Hepatic stellate cell (primary cell): ENCODE data around the gene COMP.

Experiments used
- DNase-seq: peaks from one replicate; pipeline ENCODE4 v3.0.0; 2011; ENCODE audit warnings: low spot score

Gene COMP

DNA sequence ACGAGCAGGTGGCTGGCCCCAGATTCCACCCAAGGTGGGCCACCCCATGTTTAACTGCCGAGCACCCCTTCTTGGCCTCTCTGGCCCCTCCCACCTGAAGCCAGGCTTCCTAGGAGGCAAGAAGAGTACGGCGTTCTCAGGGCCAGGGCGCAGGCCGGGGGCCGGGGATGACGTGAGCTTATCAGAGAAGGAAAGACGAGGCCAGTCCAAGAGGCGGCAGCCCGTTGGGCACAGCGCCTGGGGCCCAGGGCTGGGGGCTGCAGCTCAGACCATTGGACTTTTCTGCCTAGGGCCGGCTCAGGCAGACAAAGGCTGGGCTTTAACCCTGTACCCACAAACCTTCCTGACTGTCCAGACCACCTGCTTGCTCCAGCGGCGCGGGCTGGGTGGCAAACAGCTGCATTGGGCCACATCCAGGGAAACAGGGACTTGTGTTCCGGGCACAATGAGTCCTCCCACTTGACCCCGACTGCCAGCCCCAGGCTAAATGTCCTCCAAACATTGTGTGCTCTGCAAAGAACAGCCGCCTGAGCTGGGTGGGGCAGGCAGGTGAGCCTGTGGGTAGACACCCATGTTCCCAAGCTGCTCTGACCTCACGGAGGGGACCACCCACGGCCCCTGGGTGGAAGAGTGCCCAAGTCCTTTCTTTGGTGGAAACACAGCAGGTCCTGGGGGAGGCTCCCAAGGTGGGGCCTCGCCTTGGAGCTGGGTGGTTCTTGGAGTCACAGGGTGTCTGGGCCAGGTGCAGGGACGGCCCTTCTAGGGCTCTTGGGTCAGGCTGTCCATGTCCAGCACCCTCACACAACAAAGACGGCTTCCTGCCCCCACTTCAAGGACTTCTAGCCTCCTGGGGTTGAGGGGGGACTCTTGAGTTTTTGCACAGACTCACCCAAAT is 21.9 kb downstream of the COMP start:
- DNase-seq, result no peak

DNA sequence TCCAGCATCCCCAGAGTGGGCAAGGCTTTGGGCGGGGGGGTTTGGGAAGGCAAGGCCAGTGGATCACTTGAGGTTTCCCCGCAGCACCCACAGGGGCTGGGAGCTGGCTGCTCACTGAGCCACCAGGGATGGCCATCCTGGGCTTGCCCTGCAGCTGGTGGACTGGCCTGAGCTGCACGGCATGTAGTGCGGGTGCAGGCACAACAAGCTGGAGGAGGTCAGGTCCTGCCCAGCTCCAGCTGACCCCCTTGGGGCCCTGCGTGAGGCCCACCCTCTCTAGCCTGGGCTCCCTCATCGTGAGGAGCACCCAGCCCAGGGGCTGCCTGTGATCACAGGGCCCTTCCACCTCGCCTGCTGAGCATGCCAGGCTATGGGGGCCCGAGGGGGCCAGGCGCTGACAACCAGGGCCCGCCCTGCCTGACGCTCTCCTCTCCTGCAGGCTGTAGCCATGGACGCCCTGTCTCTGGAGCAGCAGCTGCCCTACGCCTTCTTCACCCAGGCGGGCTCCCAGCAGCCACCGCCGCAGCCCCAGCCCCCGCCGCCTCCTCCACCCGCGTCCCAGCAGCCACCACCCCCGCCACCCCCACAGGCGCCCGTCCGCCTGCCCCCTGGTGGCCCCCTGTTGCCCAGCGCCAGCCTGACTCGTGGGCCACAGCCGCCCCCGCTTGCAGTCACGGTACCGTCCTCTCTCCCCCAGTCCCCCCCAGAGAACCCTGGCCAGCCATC is 22.9 kb downstream of the COMP start:
- no peak for DNase-seq

DNA sequence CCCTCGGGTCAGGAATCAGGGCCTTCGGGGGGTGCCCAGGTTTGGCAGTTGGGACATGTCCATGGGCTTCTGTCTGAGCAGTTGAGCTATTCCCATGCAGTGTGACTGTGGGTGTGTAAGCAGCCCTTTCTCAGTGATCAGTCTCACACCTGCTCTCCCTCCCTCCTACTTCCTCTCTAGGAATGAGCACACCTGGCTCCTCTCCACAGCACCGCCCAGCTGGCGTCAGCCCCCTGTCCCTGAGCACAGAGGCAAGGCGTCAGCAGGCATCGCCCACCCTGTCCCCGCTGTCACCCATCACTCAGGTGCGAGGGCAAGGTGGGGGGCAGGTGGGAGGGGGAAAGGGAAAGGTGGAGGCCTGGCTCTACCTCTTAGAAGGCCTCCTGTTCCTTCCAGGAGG is 25.9 kb downstream of the COMP start:
- no peak for DNase-seq

DNA sequence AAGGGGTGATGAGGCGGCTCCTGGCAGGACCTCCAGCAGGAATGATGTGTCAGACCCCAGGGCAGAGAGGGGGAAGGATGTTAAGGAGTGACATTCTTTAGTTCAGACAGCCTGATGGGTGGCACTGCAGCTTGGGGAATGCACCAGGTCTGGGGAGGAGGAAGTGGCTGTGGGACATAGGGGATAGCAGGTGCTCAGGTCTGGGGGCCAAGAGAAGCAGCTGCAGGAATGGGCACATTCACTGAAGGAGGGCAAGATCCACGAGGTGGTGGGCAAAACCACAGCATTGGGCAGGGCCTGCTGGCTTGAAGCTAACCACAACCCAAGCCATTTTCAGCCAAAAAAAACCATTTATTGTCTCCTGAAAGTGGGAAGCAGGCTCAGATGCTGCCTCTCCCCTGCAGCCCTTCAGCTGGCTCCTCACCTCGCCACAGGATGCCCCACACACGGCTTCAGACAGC is 26.5 kb downstream of the COMP start:
- DNase-seq, result no peak

DNA sequence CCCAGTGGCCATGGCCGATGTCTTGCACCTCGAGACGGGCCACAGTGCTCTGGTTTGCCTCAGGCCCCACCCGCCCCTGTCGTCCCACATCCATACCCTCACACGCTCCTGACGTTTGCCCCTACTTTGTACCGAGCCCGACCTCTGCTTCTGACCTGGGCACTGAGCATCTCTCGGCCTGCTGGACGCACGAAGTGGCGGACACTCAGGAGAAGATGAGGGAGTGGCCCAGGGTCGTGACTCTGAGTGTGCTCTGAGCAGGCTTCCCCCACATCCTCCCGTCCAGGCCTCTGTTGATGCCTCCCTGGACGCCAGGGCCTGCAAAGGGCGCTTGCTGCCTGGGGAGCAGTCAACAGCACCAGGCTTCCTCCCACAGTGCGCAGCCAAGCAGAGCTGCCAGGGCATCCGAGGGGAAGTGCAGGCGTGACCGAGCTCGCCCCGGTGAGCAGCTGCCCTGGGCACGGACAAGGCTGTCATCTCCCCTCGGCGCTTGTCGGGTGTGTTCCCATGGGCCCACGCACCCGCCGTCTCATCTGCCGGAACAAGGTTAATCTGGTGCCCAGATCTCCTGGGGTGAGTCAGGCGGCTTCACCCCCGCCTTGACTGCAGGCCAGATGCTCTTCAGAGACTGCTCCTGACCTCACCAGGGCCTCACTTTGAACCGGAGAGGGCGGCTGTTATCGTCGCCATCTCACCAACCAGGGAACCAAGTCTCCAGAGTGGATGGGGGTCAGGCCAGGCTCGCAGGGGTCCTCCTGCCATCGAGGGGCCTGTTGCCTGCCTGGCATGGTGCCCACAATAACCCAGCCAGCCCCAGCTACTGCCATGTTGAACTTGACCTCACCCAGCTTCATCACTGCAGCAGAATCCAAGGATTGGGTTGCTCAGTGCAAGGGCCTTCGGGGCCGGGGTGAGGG is 27.2 kb downstream of the COMP start:
- DNase-seq, result no peak

DNA sequence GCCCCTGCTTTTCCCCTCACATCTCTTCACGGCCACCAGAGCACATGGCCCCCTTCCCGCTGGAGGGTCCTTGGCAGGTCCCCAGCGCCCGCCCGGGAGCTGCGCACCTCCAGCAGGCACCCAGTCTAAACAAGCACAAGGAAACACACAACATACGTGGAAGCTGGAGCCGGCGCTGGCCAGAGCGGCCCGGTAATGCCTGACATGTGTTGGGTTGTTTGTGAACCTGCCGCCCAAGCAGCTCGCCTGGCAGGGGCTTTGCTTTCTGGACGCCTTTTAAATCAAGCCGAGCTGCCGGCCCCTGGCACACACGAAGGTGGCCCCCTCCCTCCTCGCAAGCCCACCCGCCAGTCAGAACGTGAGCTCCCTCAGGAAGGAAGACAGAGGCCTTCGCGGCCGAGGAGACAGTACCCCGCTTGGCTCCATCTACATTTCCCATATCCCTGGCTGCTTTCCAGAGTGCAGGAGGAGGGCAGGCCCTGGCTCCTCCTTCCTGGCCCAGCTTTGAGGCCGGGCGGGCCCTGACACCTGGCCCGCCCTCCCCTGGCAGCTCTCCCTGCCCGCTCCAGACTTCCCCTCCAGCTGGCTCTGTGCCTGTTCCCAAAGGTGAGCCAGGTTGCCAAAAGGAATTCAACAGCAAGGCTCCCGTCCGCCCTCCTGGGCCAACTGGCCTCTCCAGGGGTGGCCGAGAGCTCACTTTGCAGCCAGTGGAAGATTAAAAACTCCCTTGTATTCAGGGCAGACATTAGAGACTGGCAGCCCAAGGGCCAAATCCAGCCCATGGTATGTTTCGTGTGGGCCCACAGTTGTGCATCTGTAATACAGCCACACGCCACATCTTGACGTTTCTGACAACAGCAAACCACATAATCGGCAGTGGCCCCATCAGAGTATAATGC is 28.7 kb downstream of the COMP start:
- no peak for DNase-seq

DNA sequence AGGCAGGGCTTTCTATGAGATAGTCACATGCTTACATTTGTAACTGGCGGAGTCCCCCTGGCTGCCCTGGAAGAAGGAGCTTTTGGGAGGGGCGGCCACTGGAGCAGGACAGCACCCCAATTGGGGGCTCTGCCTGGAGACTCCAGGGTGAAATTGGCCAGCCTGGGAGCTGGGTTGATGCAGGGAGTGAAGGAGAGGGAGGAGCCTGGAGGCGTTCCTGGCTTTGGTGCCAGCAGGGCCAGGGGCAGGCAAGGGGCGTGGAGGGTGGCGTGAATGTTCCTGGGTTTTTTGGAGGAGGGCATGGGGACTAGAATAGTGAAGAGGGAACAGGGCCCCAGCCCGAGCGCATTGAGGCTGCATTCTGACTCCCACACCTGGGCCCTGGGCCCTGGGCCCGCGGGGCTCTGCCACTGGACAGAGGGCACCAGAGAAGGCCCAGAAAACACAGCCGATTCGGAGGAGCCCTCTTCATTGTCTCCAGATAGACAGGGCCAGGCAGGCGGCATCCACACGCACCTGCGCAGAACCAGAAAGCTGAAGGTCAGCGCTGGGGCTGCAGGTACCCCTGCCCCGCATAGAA is 29.5 kb downstream of the COMP start:
- no peak for DNase-seq

DNA sequence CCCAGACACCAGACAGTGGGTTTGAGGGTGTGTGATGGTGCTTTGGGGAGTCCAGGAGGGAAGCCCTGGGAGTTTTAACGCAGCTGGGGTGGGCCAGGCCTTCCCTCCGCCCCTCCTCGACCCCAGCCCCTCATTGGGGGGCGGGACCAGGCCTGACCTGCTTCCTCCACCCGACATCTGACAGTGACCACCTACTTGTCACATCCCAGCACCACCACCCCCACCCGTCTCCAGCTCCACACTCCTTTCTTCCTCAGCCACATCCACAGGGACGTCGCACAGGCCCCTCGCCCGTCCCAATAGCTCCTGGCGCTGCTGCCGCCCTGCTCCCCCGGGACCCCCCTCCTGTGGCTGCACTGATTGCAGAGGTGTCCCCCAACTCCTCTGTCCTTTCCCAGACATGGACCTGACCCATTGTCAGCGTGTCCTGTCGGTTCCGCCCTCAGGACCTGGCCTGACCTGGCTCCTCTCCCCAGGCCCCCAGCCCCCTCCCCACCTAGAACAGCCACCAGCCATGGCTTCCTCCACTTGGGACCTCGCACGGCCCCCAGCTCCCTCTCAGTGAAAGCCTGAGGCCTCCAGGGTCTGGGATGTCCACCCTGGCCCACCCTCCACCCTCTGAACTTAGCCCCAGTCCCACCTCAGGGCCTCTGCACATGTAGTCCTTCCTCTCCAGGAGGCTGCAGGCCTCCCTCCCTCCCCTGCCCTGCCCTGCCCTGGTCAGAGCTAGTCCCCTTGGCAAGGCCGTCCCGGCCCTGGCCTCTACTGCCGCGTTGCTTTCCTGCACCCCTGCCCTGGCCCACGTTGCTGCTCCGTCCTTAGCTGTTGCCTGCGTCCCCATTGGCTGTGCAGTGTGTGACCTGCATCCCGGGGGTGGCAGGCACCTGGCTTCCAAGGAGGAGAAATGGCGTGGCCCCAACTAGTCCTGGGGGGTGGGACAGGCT is 30.4 kb downstream of the COMP start:
- no peak for DNase-seq

DNA sequence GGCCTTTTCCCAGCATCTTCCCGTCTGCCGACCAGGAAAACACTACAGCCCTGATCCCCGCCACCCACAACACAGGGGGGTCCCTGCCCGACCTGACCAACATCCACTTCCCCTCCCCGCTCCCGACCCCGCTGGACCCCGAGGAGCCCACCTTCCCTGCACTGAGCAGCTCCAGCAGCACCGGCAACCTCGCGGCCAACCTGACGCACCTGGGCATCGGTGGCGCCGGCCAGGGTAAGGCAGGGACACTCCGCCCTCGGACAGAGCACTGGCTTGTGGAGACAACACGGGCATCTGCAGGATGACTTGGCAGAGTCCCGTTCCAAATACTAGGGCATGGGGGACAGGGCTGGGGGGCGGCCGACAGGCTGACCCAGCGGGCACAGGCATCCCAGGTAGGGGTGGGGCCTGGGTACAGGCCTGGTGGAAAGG is 31.1 kb downstream of the COMP start:
- no peak for DNase-seq

DNA sequence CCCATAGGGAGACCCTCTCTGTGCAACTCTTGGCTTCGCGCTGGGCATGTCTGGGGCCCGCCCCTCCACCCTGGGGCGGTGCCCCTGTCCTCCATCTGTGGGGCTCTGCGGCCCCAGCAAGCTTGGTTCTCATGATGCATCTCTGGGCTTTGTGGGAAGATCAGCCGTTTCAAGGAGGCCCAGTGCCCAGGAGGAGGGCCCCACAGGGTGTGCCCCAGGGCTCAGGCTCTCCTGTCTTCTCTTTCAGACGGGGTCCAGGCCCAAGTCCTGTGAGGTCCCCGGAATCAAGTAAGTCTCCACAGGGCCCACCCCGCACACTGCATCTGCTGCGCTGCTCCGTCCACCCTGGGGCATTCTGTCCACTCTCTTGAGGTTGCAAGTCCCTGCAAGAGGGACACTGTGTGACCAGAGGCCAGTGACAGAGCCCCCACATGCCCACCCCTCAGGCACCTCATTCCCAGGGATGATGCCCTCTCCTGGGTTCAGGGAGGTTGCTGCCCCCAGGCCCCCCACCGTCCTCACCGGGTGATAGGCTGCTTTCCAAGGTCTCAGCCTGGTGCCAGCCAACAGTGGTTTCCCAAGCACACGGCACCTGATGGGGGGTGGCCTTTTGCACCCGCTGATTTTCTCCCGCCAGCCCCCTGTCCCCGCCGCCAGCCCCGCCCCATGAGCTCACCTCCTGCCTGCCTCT is 31.7 kb downstream of the COMP start:
- no peak for DNase-seq

DNA sequence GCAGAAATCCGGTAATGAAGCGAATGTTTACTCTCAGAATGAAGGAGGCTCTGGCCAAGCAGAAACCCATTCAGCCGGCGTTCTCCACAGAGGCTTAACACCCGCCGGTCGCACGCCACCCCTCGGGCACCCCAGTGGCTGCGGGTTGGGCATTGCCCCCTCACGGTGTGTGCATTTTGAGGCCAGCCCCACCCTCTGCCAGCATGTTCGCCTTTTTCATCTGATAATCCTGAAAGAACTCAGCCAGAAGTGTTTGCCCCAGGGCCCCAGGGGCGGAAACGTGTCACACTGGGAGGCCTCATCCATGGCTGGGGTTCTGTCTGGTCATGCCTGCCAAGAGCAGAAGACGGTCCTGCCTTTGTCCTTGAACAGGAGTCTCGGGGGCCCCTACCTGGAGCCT is 34.2 kb downstream of the COMP start:
- no peak for DNase-seq

DNA sequence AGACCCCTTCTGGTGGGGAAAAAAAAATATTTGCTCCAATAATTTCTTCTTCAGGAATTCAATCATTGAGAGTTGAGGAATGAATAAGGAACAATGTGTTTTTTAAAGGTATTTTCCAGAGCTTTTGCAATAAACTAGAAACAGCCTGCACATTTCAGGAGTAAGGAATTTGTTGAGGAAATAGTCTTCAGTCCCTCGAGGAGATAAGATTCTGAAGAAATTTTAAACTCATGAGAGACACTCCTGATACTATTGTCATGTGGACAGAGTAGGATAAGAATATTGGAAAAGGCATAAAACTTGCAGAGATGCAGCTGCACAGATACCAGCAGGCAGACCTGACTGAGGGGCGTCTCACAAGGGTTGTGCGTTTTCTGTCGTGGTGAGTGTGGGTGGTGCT is 36.6 kb downstream of the COMP start:
- DNase-seq, result no peak

DNA sequence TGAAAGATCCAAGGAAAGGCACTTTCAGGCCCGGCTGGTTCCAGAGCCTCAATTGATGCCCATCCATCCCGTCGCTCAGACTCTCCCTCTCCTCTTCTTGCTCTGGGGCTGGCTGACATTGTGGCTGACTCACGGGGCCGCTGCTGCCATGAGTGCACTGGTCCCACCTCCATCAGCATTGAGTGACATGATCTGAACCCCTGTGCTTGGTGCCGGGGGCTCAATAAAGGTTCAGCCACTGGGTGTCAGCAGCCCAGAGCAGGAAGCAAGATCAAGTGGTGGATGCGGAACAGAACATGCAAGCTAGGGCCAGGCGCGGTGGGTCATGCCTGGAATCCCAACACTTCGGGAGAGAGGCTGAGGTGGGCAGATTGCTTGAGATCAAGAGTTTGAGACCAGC is 39.5 kb downstream of the COMP start:
- no peak for DNase-seq

DNA sequence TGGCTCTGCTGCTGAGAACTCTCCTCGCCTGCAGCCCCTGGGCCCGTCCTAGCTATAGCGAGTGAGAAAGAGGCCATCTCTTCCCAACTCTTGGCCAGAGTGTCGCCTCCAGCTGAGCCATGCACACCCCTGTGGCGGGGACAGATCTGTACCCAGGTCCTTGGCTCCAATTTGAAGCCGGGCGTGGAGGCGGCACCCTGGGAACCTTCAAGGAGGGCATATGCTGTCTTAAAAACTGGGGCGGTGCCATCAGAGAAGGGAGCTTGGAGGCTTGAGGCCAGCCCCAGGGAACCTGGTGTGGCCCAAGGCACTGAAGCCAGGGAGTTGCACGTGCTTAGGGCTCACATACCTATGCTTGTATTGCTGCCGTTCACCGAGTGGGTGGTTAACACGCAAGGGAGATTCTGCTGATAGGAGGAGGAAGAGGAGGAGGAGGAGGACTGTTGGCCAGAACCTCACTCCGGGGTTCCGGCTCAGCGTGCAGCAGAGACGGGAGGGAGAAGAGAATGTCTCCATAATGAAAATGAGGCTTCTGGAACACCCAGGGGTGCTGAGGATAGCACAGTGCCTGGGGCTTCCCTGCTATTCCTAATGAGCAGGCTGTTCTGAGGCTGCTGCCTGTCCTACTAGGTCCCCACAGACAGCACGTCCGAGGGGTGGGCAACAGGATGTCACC is 40.7 kb downstream of the COMP start:
- DNase-seq, result no peak

DNA sequence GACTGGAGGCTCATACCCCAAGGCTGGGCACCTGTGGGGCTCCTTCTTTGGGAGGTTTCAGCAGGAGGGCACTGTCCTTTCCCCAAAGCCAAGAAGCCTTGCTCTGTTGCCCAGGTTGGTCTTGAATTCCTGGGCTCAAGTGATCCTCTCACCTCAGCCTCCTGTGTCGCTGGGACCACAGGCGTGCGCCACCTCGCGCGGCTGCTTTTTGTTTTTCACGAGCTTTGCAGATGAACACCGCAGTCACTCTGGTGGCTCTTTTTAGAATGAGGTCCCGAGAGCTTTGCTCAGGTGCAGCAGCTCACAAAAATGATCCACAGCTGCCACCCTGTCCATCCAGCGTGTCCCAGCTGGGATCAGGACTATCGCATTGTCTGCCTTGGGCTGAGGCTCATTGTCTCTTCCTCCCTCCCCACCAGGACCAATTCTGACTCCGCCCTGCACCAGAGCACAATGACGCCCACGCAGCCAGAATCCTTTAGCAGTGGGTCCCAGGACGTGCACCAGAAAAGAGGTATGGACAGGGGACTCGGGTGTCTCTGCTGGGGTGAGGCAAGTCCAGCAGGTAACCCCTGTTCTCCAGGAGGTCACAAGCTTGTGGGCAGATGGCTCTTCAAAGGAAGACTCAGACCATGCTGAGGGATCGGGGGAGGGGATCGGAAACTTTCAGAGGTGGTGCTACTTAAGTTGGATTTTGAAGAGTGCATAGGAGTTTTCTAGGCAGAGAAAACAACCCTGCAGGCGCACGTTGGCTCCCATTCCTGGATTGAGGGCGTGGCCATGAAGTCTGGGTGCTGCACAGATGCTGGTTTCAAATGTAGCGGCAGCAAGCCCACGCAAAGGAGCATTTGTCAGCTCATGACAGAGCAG is 41.5 kb downstream of the COMP start:
- no peak for DNase-seq

DNA sequence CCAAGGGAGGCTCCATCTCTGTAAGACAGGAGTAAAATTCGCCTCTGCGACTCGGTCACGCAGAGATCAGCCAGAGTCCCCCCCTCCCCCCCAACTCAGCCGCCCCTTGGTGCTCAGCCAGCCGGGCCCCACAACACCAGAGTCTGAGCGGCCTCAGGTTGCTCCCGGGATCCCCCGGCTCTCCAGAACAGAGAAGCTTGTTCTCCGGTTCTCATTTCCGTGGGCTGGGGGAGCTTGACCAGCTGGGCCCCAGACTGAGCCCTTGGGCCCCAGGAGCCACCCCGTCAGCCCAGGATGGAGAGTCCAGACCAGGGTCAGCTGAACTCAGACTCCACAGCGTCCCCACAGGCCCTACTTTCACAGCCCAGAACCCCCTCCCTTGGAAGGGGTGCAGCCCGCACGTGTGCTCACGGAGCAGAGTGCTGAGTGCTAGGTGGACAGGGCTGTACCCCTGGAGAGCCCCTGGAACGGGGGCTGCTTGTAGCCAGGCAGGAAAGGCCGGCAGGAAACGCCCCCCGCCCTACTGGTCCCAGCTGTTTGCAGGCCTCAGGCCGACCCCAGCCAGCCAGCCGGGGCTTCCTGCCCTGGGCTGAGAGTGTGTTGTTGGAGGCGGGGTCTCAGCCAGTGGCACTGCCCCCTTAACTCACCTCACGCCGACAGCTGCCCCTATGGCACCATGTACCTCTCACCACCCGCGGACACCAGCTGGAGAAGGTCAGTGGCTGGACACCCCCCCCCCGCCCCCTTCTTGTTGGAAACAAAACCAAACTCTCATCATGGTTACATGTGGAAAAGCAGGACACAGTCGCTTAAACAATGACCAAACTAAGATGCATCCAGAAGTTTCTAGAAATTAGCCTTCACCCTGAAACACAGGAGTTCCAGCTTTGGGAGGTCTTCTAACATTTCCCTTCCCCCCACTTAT is 44.4 kb downstream of the COMP start:
- DNase-seq, result no peak
